A172 (cell line): Measurements from ENCODE around the gene FHL3. TPM values are rescaled to one million over a fixed set of nuclear protein-coding genes. Genes with fewer than 3 reads are reported as not detected.
"Not testable (repeated sequence)": the region's sequence is repeated elsewhere in the genome, so short reads cannot be mapped to it uniquely, and the experiment has no call there.

ENCODE experiments used
- DNase-seq: peaks from one replicate; pipeline ENCODE4 v3.0.0-alpha.2; 2015; ENCODE audit warnings: low spot score
- total RNA-seq: library from RNA; depleted of rRNA; stranded (reverse); fragments of >200 nt; shearing (Covaris generic); gene quantifications from 2 replicates; pipeline ENCODE4 v1.2.3, GENCODE V29; 2014

The FHL3 gene
- total RNA-seq, 1 experiment from 2014 or later: 23.1 TPM

DNA sequence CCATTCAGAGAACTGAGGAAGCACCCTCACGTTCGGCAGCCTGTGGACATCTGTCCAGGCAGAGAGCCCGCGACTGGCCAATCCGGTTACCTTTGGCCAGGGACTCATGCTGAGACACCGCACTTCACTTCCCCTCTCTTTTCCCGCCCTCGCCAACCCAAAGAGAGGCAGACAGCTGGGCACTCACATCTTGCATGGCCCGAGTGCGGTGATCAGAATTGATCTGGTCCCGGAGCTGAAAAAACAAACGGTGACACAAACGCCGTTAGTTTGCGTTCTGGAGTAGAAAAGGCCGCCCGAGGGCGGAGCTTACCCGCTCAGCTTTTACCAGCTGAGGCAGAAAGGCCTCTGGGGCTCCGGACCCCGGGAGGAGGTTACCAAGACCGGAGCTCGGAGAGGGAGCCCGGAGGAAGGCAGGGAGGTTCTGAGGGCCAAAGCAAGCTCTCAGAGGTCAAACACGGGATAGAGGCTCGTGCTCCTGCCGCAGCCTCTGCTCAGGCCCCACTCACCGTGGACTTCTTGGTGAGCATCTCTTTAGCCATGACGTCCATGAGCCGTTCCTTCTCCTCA lies 15.9 kb downstream of the FHL3 start:
- peak; percentile 21 for DNase-seq

DNA sequence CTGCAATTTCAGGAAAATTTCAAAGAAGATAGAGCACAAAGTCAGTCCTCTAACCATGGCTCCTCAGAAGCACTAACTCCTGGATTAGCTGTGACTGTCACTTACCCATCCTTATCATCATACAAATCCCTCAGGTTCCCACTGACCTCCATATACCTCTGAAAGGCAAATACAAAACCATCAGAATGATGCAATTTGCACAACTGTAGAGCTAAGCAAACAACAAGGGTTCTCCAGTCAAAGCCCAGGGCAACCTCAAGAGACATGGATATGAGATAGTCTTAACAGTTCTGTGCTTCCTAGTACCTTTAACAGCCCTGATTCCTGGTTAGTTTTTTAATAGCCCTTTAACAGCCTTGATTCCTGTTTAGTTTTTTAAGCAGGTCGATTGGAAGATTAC lies 17.6 kb downstream of the FHL3 start:
- DNase-seq: no peak

DNA sequence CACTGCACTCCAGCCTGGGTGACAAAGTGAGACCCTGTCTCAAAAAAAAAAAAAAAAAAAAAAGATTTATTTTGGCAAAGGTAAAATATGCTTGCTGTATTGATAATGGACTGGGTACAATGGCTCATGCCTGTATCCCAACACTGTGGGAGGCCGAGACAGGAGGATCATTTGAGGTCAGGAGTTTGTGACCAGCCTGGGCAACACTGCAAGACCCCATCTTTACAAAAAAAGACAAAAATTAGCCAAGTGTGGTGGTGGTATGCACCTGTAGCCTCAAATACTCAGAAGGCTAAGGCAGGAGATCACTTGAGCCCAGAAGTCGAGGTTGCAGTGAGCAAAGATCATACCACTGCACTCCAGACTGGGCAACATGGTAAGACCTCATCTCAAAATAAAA lies 21.8 kb downstream of the FHL3 start:
- no peak for DNase-seq

- DNase-seq: no peak
Measured at GRCh38 chr1:37978541-37978940, 26.8 kb downstream of the FHL3 start.

DNA sequence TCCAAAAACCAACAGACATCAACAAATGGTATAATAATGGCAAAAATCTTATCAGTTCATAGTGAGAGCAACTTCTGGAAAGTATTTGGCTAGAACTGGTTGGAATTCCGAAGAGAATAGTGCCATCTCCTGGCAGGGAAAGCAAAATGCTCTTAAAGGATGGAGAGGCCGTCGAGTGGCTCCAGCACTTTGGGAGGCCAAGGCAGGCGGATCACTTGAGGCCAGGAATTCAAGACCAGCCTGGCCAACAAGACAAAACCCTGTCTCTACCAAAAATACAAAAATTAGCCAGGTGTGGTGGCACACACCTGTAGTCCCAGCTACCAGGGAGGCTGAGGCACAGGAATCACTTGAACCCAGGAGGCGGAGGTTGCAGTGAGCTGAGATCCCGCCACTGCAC lies 30.2 kb downstream of the FHL3 start:
- peak; percentile 26 for DNase-seq

DNA sequence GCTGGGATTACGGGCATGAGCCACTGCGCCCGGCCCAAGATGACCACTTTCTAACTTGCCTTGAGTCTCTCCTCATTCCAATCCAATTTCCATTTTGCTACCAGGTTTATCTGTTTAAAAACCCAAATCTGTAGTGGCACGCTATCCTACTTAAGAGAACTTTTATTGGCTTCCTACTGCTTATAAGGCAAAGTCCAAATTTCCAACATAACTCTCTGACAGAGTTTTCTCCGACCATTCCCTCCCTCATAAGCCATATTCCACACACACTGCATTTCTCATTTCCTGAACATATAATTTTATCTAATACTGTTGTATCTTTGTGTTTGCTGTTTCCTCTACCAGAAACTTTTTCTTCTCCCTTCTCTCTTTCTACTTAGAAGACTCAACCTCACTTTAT lies 30.7 kb downstream of the FHL3 start:
- DNase-seq: no peak

GRCh38 chr1:37973684-37974083 lies 31.6 kb downstream of the FHL3 start:
- DNase-seq: not testable (repeated sequence)

- DNase-seq: no peak
Measured at GRCh38 chr1:37965301-37965700, 40.0 kb downstream of the FHL3 start.

- DNase-seq: not testable (repeated sequence)
Measured at GRCh38 chr1:37964106-37964505, 41.2 kb downstream of the FHL3 start.

DNA sequence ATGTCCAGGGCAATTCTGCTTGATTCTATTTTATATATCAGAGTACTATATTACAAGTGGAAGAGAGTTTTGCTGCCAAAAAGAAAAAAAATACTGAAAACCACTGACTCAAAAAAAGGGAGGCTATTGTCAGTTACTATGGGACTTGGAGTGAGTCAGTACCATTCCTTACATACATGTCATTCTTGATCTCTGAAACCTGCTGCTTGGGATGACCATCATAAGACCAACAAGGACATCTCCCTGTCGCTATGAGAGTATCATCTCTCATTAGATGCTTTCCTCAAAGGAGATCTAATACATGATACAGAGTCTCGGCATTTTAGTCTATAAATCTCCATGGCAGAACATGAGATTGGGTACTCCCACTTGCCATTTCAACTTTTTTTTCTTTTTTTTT lies 46.6 kb downstream of the FHL3 start:
- peak; percentile 76 for DNase-seq

- no peak for DNase-seq
Measured at GRCh38 chr1:37955685-37956084, 49.6 kb downstream of the FHL3 start.

DNA sequence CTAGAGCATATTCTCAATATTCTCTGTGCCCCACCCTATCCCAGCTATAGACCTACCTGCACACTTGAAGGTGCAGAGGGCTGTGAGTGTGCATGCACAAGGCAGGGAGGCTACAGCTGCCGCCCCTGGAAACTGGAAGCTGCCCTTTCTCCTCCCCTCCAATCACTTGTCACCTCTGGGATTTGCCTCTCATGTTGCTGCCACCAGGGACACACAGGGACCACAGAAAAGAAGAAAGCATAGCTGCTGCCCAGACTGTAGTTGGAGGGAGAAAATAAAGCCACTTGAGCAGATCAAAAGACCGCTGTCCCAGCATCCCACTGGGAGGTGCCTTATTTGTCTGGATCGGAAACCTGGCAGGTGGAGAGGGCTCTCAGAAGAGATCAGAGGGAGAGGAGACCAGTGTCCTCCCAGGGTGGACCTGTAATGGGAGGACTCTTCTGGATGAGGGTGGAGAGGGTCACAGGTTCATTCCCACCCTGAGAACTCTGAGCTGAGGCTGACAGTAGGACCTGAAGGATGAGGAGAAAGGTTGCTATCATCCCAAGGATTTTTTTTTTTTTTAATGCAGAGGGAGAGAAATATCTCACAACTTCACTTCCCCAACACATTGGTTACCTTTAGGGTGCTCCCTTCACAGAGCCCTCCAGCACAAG lies 50.9 kb downstream of the FHL3 start:
- no peak for DNase-seq

GRCh38 chr1:37952738-37953137 lies 52.6 kb downstream of the FHL3 start:
- no peak for DNase-seq

GRCh38 chr1:37951783-37952624 lies 53.3 kb downstream of the FHL3 start:
- DNase-seq: no peak

DNA sequence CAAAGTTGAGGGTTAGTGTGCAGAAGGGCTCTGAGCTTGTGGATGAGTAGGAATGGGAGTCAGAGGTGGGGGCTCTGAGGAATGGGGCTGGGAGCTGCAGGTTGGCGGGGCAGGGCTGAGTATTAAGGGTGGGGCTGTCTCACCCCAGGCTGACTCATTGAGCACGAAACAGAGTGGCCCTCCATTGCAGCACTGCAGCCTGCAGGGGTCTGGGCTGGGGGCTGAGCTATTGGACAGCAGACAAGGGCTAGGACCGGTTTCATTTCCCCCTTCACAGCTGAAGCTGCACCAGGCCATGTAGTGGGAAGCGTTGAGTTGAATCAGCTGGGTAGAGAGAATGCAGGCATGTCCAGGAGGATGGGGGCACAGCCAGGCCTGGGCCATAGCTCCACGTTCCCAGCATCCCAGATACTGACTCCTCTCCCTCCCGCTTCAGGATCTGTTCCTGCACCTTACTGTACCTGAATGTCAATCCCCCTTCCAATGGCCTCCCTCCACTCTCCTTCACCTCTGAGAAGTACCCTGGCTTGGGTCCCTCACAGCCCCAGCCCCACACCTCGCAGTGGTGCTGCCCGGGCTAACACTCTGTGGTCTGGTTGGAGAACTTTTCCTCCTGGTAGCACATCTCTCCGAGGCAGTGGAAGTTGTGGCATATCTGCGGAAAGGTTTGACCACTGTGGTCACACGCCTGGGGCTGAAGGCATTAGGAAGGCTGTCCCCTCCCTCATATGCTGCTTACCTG lies 54.1 kb downstream of the FHL3 start:
- no peak for DNase-seq

DNA sequence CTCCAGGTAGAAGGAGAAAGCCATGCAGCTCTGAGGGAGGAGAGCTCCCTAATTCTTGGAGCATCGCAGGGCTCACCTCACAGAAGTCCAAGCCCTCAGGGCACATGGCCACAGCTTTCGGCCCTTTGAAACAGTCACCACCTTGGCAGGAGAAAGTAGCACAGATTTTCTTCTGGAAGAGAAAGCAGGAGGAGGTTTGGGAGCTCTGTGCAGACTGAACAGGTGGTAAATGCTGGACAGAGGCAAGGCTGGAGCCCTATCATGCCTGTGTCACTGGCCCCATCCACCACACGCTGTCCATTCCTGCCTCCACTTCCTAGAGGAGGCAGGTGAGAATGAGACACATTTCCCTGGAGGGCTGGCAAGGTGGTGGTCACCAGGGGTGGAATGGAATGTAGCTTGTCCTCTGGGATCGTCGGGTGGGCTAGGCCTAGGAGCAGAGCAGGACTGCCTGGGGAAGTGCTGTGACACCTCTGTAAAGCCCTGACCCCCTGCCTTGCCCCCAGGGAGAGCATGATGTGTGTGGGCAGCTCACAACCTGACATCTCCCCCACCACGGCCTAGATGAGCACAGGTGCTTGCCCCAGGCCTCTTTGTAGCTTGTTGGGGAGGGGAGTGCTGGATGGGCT lies 55.7 kb downstream of the FHL3 start:
- DNase-seq: no peak

DNA sequence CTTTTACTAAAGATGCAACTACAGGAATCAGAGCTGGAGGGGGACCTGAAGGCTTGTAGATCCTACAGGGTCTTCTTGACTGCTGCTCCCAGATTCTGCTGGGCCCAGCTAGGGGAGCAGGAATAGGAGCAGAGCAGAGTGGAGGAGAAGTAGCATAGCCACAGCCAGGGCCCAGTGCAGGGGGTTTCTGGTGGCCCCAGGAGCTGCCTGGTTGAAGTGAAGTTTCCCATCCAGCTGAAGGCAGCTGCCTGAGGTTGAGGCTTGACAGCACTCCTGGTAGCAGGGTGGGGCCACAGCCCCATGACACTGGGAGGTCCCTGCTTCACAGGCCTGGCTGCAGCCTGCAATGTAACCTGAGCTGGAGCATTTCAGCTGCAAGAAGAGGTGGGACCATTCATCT lies 56.5 kb downstream of the FHL3 start:
- DNase-seq: no peak

GRCh38 chr1:37948166-37948565 lies 57.1 kb downstream of the FHL3 start:
- no peak for DNase-seq

DNA sequence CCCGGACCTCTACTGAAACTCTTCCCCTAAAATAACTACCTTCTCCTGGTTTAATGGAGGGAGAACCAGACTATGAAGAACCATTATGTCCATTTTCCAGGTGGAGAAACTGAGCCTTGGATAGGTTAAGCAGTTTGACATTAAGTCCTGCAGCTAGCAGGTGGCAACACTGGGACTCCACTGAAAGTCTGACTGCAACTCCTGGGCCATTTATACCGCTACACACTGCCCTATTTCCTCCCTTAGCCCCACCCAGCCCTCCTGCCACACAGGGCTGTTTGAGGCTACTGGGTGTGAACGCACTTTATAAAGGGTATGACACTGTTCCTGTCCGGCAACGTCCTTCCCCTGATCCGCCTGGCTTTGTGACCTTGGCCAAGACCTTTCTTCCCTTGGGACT lies 58.0 kb downstream of the FHL3 start:
- no peak for DNase-seq
